ENCODE measurements around the gene PPP3R2.

DNA sequence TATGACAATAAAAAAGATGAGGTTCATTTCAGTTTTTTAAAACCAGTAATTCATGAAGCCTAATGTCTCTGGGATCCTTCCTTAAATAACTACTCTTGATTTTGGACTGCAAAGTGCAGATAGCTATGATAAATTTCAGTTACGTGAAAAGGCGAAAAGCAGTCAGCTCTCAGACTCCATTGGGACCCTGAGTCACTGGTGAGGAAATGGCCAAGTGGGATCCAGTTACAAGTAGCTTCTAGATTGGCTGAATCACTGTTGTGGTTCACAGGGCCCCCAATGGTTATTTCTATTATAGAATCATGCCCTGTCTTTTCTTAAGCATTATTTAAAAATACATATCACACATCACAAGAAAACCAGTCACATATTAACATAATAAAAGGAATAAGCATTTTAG lies 31.1 kb upstream of the PPP3R2 start:
- TF ChIP-seq CTCF (conservative IDR thresholded peaks at IDR 0.05; ENCODE audit: low read length) (no peak), EZH2phosphoT487 (IDR thresholded peaks at IDR 0.05; ENCODE audit: borderline replicate concordance) (no peak)

All from Loucy (cell line).